Heart left ventricle (tissue), 13 donors: ENCODE data around the gene ARNT2.

Source experiments
- POLR2A ChIP-seq, 2 donors: fragments of 450-650 bp; IDR thresholded peaks; one replicate each; pipeline ENCODE4 v1.6.1; 2017; ENCODE audit warnings: antibody characterized with exemption in 2 of 2, mild to moderate bottlenecking in 2 of 2, moderate library complexity in 2 of 2
- TF ChIP-seq, protein P1 (sequence below), 12 donors: fragments of 200-600 bp; sonication (generic) in 4 of 12; IDR thresholded peaks; one replicate each; pipeline versions ENCODE4 v1.5.0 to v1.8.0; 2018 to 2022; ENCODE audit warnings: antibody characterized with exemption in 12 of 12, mild to moderate bottlenecking in 5 of 12
- donor health status: ischemic (EF 13 %, LVEDD 7.1; RV severe dilation, severe dysfunction).
- donor health status: DM: no; HTN: yes; CAD: no.
- donor health status: DM: no; HTN: no; CAD: no.
- donor health status: ischemic (EF 25% LVEDD 6.9; RV normal size, moderate dysfunction).
- donor health status: ischemic (EF 25% LVEDD 5.7; RV mildly dilated, moderate dysfunction).
- donor health status: ischemic (EF 35%, LVEDD 5.7; RV mildly dilated, moderate dysfunction).
- donor health status: nonischemic (EF 11% LVEDD 7.7; RV severe dilation, severe dysfunction).
- donor health status: DM: yes; HTN: yes; CAD: no.
- donor health status: PGD.
- donor health status: ischemic (EF 29% LVEDD 5.4; RV normal size, mild dysfunction).
- donor health status: nonischemic (EF 23%, LVEDD 6.1; RV moderate dilation, normal function).

- TF ChIP-seq, protein P1, sequence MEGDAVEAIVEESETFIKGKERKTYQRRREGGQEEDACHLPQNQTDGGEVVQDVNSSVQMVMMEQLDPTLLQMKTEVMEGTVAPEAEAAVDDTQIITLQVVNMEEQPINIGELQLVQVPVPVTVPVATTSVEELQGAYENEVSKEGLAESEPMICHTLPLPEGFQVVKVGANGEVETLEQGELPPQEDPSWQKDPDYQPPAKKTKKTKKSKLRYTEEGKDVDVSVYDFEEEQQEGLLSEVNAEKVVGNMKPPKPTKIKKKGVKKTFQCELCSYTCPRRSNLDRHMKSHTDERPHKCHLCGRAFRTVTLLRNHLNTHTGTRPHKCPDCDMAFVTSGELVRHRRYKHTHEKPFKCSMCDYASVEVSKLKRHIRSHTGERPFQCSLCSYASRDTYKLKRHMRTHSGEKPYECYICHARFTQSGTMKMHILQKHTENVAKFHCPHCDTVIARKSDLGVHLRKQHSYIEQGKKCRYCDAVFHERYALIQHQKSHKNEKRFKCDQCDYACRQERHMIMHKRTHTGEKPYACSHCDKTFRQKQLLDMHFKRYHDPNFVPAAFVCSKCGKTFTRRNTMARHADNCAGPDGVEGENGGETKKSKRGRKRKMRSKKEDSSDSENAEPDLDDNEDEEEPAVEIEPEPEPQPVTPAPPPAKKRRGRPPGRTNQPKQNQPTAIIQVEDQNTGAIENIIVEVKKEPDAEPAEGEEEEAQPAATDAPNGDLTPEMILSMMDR (IDR thresholded peaks at IDR 0.05): no peak
- TF ChIP-seq POLR2A (IDR thresholded peaks at IDR 0.05): no peak
Measured at GRCh38 chr15:80563372-80563997, 159.3 kb downstream of the ARNT2 start.
